ES-I3 (cell line): Measurements from ENCODE around the gene PLA2G4C.
"Not testable (repeated sequence)": the region's sequence is repeated elsewhere in the genome, so short reads cannot be mapped to it uniquely, and the experiment has no call there.

Experiments used
- H3K36me3 ChIP-seq: 2 replicates; pipeline ENCODE4 v1.6.1; 2013; ENCODE audit warnings: mild to moderate bottlenecking, low read length, control low read depth, moderate library complexity; ENCODE audit not compliant: insufficient read depth
- H3K4me1 ChIP-seq: 2 replicates; pipeline ENCODE4 v1.6.1; 2013; ENCODE audit warnings: mild to moderate bottlenecking, control low read depth, low read length; ENCODE audit not compliant: insufficient read depth
- H3K9ac ChIP-seq: 2 replicates; pipeline ENCODE4 v1.6.1; 2013; ENCODE audit warnings: low read depth, mild to moderate bottlenecking, low read length, moderate library complexity
- H3K9me3 ChIP-seq: 2 replicates; pipeline ENCODE4 v1.6.1; 2013; ENCODE audit warnings: mild to moderate bottlenecking, low read length, moderate library complexity; ENCODE audit not compliant: control insufficient read depth, insufficient read depth

PLA2G4C gene

GRCh38 chr19:48094129-48094854, 16.3 kb downstream of the PLA2G4C start:
- no peaks in the 10 kb centered on the region for H3K36me3 ChIP-seq
- no peak overlapping the region for H3K9ac ChIP-seq
- H3K9me3 ChIP-seq, result no peaks in the 10 kb centered on the region
- no peaks in the 10 kb centered on the region for H3K4me1 ChIP-seq

- H3K36me3 ChIP-seq, H3K9ac ChIP-seq, H3K9me3 ChIP-seq, H3K4me1 ChIP-seq: not testable (repeated sequence)
Observed at GRCh38 chr19:48091111-48091718, 19.4 kb downstream of the PLA2G4C start.

- Histone ChIP-seq H3K4me1 (no peaks in the 10 kb centered on the region), H3K9ac (no peak overlapping the region), H3K9me3 (no peaks in the 10 kb centered on the region), H3K36me3 (no peaks in the 10 kb centered on the region)
Observed at GRCh38 chr19:48090281-48090802, 20.3 kb downstream of the PLA2G4C start.

GRCh38 chr19:48088991-48089390, 21.6 kb downstream of the PLA2G4C start:
- not testable (repeated sequence) for H3K4me1 ChIP-seq, H3K36me3 ChIP-seq, H3K9me3 ChIP-seq, H3K9ac ChIP-seq

GRCh38 chr19:48085904-48086864, 24.4 kb downstream of the PLA2G4C start:
- Histone ChIP-seq H3K9ac (no peak overlapping the region), H3K9me3 (no peaks in the 10 kb centered on the region), H3K36me3 (no peaks in the 10 kb centered on the region), H3K4me1 (no peaks in the 10 kb centered on the region)

GRCh38 chr19:48085076-48085475, 25.5 kb downstream of the PLA2G4C start:
- no peaks in the 10 kb centered on the region for H3K4me1 ChIP-seq
- no peak overlapping the region for H3K9ac ChIP-seq
- no peaks in the 10 kb centered on the region for H3K36me3 ChIP-seq
- H3K9me3 ChIP-seq, result no peaks in the 10 kb centered on the region

- H3K9me3 ChIP-seq, result no peaks in the 10 kb centered on the region
- no peaks in the 10 kb centered on the region for H3K36me3 ChIP-seq
- H3K4me1 ChIP-seq, result no peaks in the 10 kb centered on the region
- H3K9ac ChIP-seq, result no peak overlapping the region
Observed at GRCh38 chr19:48081106-48081505, 29.5 kb downstream of the PLA2G4C start.

- not testable (repeated sequence) for H3K4me1 ChIP-seq, H3K9ac ChIP-seq, H3K9me3 ChIP-seq, H3K36me3 ChIP-seq
Observed at GRCh38 chr19:48070177-48070769, 40.3 kb downstream of the PLA2G4C start.

- Histone ChIP-seq H3K4me1 (no peaks in the 10 kb centered on the region), H3K9me3 (no peaks in the 10 kb centered on the region)
Observed at GRCh38 chr19:48069435-48069834, 41.2 kb downstream of the PLA2G4C start.

GRCh38 chr19:48064509-48064908, 46.1 kb downstream of the PLA2G4C start:
- no peaks in the 10 kb centered on the region for H3K36me3 ChIP-seq
- H3K4me1 ChIP-seq, result no peaks in the 10 kb centered on the region
- no peak overlapping the region for H3K9ac ChIP-seq
- H3K9me3 ChIP-seq, result no peaks in the 10 kb centered on the region

More at GRCh38 chr19:48069435-48069834, 41.2 kb downstream of the PLA2G4C start:
- Histone ChIP-seq H3K36me3 (no peaks in the 10 kb centered on the region), H3K9ac (no peak overlapping the region)

- no peak overlapping the region; the same call in 1 of the 2 replicates for H3K9ac ChIP-seq
- H3K4me1 ChIP-seq, result no peaks in the 10 kb centered on the region
- no peaks in the 10 kb centered on the region for H3K9me3 ChIP-seq
- no peaks in the 10 kb centered on the region for H3K36me3 ChIP-seq
Observed at GRCh38 chr19:48061401-48062344, 48.9 kb downstream of the PLA2G4C start.

GRCh38 chr19:48060381-48060780, 50.2 kb downstream of the PLA2G4C start:
- H3K4me1 ChIP-seq, result no peaks in the 10 kb centered on the region
- H3K9ac ChIP-seq, result no peak overlapping the region
- H3K9me3 ChIP-seq, result no peaks in the 10 kb centered on the region
- no peaks in the 10 kb centered on the region for H3K36me3 ChIP-seq

- no peak overlapping the region for H3K9ac ChIP-seq
- H3K4me1 ChIP-seq, result no peaks in the 10 kb centered on the region
- no peaks in the 10 kb centered on the region for H3K36me3 ChIP-seq
- no peaks in the 10 kb centered on the region for H3K9me3 ChIP-seq
Observed at GRCh38 chr19:48059331-48059730, 51.3 kb downstream of the PLA2G4C start.
